ENCODE measurements around the gene TSPEAR.
A peak's percentile ranks its signal among the peaks of the same experiment; 100 is the strongest.

The TSPEAR gene

DNA sequence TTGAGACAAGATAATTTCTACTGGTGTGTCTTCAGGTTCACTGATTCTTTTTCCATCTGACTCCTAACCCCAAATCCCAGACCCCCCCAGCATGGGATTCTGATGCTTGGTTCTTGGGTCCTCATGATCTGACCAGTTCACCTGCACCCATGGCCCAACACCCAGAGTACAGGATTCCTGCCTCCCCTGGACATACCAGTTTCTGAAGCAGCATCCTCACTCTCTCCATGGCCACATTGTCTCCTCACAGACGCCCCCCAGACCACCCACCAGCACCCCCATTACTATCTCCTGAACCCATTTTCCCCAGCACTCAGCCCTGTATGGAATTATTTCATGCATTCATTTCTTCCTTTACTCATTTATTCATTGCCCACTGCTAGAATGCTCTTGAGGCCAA, 54.5 kb downstream of the TSPEAR start:
- no peak overlapping the region for H3K27ac ChIP-seq (ENCODE audit: low read depth, low read length)
- H3K36me3 ChIP-seq (ENCODE audit: control insufficient read depth, insufficient read depth, low read length) = no peaks in the 10 kb centered on the region
- H3K9me3 ChIP-seq (ENCODE audit: control insufficient read depth, insufficient read depth, low read length) = no peaks in the 10 kb centered on the region
- no peak overlapping the region for H3K9ac ChIP-seq (ENCODE audit: low read depth, low read length)
- peaks cover 18% of the 10 kb centered on the region for H3K4me1 ChIP-seq (ENCODE audit: control insufficient read depth, insufficient read depth, low read length)
- H3K27me3 ChIP-seq (ENCODE audit: control insufficient read depth, insufficient read depth, low read length) = no peaks in the 10 kb centered on the region
- H3K4me3 ChIP-seq (ENCODE audit: low read depth, low read length) = no peak overlapping the region

DNA sequence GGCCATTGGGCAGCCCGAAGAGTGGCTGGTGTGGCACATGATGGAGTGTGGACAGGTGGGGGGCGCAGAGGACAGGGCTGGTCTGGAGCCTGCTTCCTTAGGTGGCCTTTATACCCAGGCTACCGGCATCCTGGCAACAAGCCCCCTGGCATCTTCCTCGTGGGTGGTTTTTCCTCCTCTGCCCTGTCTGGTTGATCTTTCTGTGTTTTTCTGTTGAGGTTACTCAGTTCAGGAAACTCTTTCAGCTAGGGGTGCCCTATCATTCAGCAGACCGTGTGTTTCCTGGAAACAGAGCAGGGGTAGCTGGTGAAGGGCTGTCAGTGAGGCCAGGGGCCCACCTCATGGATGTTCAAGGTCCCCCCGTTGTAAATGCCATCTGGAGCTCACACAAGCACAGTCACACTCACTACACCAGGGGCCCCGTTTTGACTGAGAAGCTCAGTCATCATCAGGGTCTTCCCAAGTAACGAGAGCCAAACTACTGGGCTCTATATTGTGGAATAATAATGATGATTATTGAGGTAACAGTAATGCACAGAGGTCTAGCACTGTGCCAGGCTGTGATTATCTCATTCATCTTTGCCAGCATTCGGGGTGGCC, 56.7 kb downstream of the TSPEAR start, which contains the start of gene KRTAP12-4:
TSS of gene KRTAP12-4 (minus strand) at position 84 of the 600 bp plus-strand sequence. CDS start at position 39, 45 bp downstream.
- no peaks in the 10 kb centered on the region for H3K27me3 ChIP-seq (ENCODE audit: control insufficient read depth, insufficient read depth, low read length)
- H3K9ac ChIP-seq (ENCODE audit: low read depth, low read length) = no peak within 1 kb of the TSS
- no peaks in the 10 kb centered on the region for H3K9me3 ChIP-seq (ENCODE audit: control insufficient read depth, insufficient read depth, low read length)
- H3K4me1 ChIP-seq (ENCODE audit: control insufficient read depth, insufficient read depth, low read length) = peaks cover 11% of the 10 kb centered on the region
- H3K36me3 ChIP-seq (ENCODE audit: control insufficient read depth, insufficient read depth, low read length) = no peaks in the 10 kb centered on the region
- H3K27ac ChIP-seq (ENCODE audit: low read depth, low read length) = no peak within 1 kb of the TSS
- H3K4me3 ChIP-seq (ENCODE audit: low read depth, low read length) = no peak within 1 kb of the TSS

DNA sequence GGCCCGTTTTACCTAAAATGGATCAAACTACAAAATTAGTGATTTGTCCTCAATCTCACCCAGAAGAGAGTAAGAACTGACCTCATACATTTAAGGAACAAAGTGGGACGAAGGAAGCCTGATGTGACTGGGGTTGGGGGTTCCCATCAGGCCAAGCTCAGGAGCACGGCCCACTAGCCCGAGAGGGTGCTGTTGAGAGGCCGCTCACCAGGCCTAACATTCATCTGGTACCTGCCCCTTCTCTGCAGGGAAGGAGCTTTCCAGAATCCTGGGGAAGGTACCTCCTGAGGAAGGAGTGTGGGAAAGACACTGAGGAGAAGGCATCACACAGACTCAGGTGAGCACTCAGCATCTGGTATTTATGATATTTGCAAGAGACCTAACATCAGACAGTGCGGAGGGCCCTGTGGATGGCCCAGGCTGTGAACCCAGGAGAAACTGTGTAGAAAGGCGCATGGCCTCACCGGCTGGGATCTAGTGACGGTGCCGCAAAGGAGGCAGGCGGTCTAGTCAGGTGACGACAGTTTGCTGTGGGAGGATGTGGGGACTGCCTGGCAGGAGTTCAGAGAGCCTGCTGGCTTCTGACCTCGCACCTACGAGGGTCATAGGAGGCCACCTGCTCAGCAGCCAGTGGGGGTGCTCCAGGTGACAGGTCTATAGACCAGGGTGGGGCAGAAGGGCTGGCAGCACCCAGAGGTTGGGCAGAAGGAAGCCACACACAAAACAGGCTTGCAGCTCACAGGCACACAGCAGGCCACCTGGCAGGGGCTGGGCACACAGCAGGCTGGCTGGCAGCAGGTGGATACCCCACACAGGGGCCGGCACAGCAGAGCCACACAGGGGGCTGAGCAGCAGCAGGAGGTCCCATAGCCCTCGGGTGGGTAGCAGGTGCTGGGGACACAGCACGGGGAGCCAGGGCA, 57.5 kb downstream of the TSPEAR start:
- peaks cover 4% of the 10 kb centered on the region for H3K4me1 ChIP-seq (ENCODE audit: control insufficient read depth, insufficient read depth, low read length)
- no peaks in the 10 kb centered on the region for H3K27me3 ChIP-seq (ENCODE audit: control insufficient read depth, insufficient read depth, low read length)
- H3K9ac ChIP-seq (ENCODE audit: low read depth, low read length) = no peak overlapping the region
- no peak overlapping the region for H3K27ac ChIP-seq (ENCODE audit: low read depth, low read length)
- no peaks in the 10 kb centered on the region for H3K9me3 ChIP-seq (ENCODE audit: control insufficient read depth, insufficient read depth, low read length)
- H3K4me3 ChIP-seq (ENCODE audit: low read depth, low read length) = no peak overlapping the region
- H3K36me3 ChIP-seq (ENCODE audit: control insufficient read depth, insufficient read depth, low read length) = no peaks in the 10 kb centered on the region

DNA sequence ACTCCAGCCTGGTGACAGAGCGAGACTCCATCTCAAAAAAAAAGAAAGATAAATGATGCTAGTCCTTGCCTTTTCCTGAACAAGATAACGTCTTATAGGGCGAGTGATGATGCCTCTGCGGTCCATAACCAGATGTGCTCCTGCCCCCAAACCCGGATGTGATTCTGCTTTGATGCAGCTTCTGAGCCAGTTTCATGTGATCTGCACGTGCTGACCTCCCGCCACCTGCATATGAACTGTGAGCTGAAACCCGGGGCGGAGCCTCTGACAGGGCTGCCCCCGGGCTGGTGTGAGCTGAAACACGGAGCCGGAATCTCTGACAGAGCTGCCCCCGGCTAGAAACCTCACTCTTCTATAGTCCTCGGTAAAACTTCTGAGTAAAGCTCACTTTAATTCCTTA, 58.2 kb downstream of the TSPEAR start:
- Histone ChIP-seq H3K9ac (ENCODE audit: low read depth, low read length) (no peak overlapping the region), H3K9me3 (ENCODE audit: control insufficient read depth, insufficient read depth, low read length) (no peaks in the 10 kb centered on the region), H3K36me3 (ENCODE audit: control insufficient read depth, insufficient read depth, low read length) (no peaks in the 10 kb centered on the region), H3K4me1 (ENCODE audit: control insufficient read depth, insufficient read depth, low read length) (no peaks in the 10 kb centered on the region), H3K27me3 (ENCODE audit: control insufficient read depth, insufficient read depth, low read length) (no peaks in the 10 kb centered on the region), H3K4me3 (ENCODE audit: low read depth, low read length) (no peak overlapping the region), H3K27ac (ENCODE audit: low read depth, low read length) (no peak overlapping the region)

DNA sequence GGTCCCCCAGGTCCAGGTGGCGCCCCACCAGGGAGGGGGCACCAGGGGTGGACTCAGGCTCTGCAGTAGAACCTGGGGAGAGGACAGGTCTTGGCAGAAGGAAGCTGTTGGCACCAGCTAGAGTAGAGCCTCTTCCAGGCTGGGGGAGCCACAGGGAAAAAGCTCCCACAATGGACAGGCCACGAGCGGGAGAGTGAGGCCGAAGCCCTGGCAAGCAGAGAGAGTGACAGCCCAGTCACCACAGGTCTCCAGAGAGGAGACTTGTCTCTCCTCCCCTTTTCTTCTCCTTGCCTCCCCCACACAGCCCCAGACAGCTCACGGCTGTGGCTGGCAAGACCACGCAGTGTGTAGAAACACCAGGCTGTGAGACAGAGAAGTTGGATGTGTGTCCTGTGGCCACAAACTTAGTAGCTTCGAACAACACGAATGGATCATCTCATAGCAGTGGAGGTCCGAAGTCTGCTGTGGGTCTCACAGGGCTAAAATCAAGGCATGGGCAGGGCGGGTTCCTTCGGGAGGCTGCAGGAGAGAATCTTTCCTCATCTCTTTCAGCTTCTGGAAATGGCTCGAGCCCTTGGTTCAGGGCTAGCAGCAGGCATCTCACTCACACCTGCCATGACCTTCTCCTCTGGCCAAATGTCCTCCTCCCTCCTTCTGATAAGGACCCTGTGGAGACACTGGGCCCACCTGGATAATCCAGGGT, 60.2 kb downstream of the TSPEAR start:
- H3K4me3 ChIP-seq (ENCODE audit: low read depth, low read length) = no peak overlapping the region
- no peak overlapping the region for H3K27ac ChIP-seq (ENCODE audit: low read depth, low read length)
- H3K9ac ChIP-seq (ENCODE audit: low read depth, low read length) = no peak overlapping the region
- no peaks in the 10 kb centered on the region for H3K9me3 ChIP-seq (ENCODE audit: control insufficient read depth, insufficient read depth, low read length)
- H3K4me1 ChIP-seq (ENCODE audit: control insufficient read depth, insufficient read depth, low read length) = no peaks in the 10 kb centered on the region; the same call in 1 of the 2 replicates
- no peaks in the 10 kb centered on the region for H3K36me3 ChIP-seq (ENCODE audit: control insufficient read depth, insufficient read depth, low read length)
- no peaks in the 10 kb centered on the region for H3K27me3 ChIP-seq (ENCODE audit: control insufficient read depth, insufficient read depth, low read length)

DNA sequence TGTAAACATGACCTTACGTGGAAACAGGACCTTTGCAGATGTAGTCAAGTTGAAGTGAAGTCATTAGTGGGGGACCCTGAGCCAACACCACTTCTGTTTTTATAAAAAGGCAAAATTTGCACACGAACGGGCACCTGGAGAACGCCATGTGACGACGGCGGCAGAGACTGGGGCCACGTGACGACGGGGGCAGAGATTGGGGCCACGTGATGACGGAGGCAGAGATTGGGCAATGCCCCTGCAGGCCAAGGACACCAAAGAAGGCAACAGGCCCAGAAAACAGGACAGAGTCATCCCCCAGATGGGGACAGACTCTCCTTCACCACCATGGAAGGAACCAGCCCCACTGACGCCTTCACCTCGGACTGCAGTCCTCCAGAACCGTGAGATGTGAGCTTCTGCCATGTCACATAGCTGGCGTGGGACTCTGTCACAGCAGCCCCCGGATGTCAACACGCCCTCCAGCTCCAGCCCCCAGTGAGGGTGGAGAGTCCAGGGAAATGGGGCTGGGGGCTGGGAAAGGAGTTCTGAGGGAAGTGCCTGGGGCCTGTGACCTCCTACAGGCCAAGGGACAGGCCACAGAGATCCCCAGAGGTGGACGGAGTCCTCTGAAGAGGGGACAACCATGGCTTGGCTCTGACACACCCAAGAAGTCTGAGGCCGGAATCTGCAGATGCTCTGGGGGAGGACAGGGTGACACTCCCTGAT, 61.0 kb downstream of the TSPEAR start:
- Histone ChIP-seq H3K9me3 (ENCODE audit: control insufficient read depth, insufficient read depth, low read length) (no peaks in the 10 kb centered on the region), H3K4me1 (ENCODE audit: control insufficient read depth, insufficient read depth, low read length) (no peaks in the 10 kb centered on the region; the same call in 1 of the 2 replicates), H3K36me3 (ENCODE audit: control insufficient read depth, insufficient read depth, low read length) (no peaks in the 10 kb centered on the region), H3K9ac (ENCODE audit: low read depth, low read length) (no peak overlapping the region), H3K4me3 (ENCODE audit: low read depth, low read length) (no peak overlapping the region), H3K27ac (ENCODE audit: low read depth, low read length) (no peak overlapping the region), H3K27me3 (ENCODE audit: control insufficient read depth, insufficient read depth, low read length) (no peaks in the 10 kb centered on the region)

DNA sequence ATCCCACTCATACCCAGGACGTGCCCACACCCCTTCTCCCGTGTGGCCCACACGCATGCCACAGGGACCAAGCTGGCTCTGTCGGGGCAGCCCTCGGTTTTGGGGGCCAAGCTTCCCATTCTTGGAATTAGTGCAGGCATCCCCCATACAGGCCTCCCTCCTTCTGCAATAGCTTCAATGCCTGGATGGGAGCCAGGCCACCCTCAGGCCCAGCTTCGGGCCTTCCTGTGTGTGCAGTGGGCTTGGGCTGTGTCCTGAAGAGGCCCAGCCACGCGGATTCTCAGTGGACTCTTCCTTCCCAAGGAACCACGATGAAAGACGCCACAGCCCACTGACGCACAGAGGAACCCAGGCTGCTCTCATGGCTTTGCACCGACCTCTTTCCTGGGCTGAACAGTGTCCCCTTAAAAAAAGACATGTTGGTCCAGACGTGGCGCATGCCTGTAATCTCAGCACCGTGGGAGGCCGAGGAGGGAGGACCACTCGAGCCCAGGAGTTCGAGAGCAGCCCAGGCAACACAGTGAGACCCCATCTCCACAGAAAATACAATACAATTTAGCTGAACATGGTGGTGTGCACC, 61.8 kb downstream of the TSPEAR start:
- no peak overlapping the region for H3K4me3 ChIP-seq (ENCODE audit: low read depth, low read length)
- no peaks in the 10 kb centered on the region for H3K27me3 ChIP-seq (ENCODE audit: control insufficient read depth, insufficient read depth, low read length)
- no peaks in the 10 kb centered on the region; the same call in 1 of the 2 replicates for H3K4me1 ChIP-seq (ENCODE audit: control insufficient read depth, insufficient read depth, low read length)
- no peaks in the 10 kb centered on the region for H3K36me3 ChIP-seq (ENCODE audit: control insufficient read depth, insufficient read depth, low read length)
- no peak overlapping the region for H3K27ac ChIP-seq (ENCODE audit: low read depth, low read length)
- no peaks in the 10 kb centered on the region for H3K9me3 ChIP-seq (ENCODE audit: control insufficient read depth, insufficient read depth, low read length)
- H3K9ac ChIP-seq (ENCODE audit: low read depth, low read length) = no peak overlapping the region

DNA sequence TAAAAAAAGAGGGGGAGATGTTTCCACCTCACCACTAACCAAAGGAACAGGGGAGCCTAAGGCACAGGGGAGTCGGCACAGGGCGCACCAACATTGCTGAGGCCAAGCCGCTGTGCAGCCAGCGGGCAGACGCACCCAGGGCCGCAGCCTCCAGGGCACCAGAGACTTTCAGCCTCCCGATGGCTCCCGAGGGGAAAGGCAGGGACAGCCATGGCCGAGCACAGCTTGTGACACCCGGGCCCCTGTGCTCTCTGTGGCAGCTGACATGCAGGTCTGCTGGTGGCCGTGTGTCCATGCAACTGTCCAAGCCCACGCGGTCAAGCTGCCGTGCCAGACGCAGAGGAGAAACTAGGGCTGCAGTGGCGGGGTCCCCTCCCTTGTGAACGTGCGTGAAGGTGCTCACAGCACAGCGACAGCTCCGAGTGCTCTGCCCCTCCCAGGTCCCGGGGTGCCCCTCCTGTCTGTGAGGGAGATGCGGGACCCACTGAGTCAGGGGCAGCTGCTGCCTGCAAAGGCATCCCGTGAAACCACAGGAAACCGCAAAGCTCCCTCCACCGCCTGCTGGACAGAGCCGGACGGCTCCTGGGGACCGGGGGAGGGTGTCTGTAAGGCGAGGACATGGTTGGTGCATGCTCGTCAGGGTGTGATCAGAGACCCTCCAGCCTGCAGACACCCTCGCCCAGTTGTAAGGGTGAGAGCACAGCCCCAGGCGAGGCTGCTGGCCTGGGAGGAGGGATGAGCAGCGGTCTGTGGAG, 62.6 kb downstream of the TSPEAR start:
- Histone ChIP-seq H3K4me3 (ENCODE audit: low read depth, low read length) (no peak overlapping the region), H3K9ac (ENCODE audit: low read depth, low read length) (no peak overlapping the region), H3K27ac (ENCODE audit: low read depth, low read length) (no peak overlapping the region), H3K4me1 (ENCODE audit: control insufficient read depth, insufficient read depth, low read length) (no peaks in the 10 kb centered on the region; the same call in 1 of the 2 replicates), H3K36me3 (ENCODE audit: control insufficient read depth, insufficient read depth, low read length) (no peaks in the 10 kb centered on the region), H3K27me3 (ENCODE audit: control insufficient read depth, insufficient read depth, low read length) (no peaks in the 10 kb centered on the region), H3K9me3 (ENCODE audit: control insufficient read depth, insufficient read depth, low read length) (no peaks in the 10 kb centered on the region)

DNA sequence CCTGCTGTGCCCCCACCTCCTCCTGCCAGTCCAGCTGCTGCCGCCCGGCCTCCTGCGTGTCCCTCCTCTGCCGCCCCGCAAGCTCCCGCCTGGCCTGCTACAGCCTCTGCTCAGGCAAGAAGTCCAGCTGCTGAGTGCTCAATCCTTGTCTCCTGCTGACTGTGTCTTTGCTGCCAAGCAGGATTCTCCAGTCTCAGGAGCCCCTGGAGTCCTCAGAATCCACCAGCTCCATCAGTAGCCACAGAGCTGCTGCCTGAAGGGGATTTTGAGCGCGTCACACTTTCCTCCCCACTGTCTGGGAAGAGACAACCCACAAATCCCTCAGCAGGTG, 64.2 kb downstream of the TSPEAR start:
- Histone ChIP-seq H3K27ac (ENCODE audit: low read depth, low read length) (peak overlapping the region; percentile 2), H3K4me1 (ENCODE audit: control insufficient read depth, insufficient read depth, low read length) (no peaks in the 10 kb centered on the region; the same call in 1 of the 2 replicates), H3K4me3 (ENCODE audit: low read depth, low read length) (no peak overlapping the region), H3K9me3 (ENCODE audit: control insufficient read depth, insufficient read depth, low read length) (no peaks in the 10 kb centered on the region), H3K27me3 (ENCODE audit: control insufficient read depth, insufficient read depth, low read length) (no peaks in the 10 kb centered on the region), H3K36me3 (ENCODE audit: control insufficient read depth, insufficient read depth, low read length) (no peaks in the 10 kb centered on the region), H3K9ac (ENCODE audit: low read depth, low read length) (no peak overlapping the region)

All from HUES48 (cell line).